ENCODE data around the gene RECQL5.

The RECQL5 gene

DNA sequence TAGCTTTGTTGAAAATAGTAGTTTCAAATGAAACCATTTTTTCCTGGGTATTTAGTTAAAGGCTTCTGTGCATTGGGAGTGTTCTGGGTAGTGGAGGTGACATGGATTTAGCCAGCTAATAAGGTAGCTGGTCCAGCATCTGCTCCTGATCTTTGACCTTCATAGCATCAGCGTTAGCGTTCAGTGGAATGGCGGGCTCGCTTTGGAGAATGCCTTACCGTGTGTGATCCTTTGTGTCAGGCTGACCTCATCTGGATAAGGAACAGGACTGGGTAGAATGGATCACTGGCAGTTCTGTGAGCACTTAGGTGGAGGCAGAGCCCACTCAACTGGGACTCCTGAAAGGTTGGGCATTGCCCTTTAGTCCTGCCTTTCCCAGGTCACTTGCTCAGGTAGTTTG lies 3.9 kb upstream of the RECQL5 start:
- Histone ChIP-seq H3K36me3 (ENCODE audit: control insufficient read depth, insufficient read depth, low read length) (peaks cover 65% of the 10 kb centered on the region), H3K4me1 (ENCODE audit: control insufficient read depth, insufficient read depth, low read length, poor library complexity, severe bottlenecking) (peaks cover 5% of the 10 kb centered on the region), H3K9me3 (ENCODE audit: control insufficient read depth, low read length) (no peaks in the 10 kb centered on the region), H3K27ac (ENCODE audit: low read depth, low read length, severe bottlenecking) (no peak overlapping the region), H3K4me3 (ENCODE audit: extremely low read depth, insufficient read depth, low read length, poor library complexity, severe bottlenecking) (no peak overlapping the region)
- WGBS, 2 experiments (ENCODE audit: insufficient coverage in 2 of 2): 92 to 95% methylated on average over 3 to 5 of the region's 5 CpGs

DNA sequence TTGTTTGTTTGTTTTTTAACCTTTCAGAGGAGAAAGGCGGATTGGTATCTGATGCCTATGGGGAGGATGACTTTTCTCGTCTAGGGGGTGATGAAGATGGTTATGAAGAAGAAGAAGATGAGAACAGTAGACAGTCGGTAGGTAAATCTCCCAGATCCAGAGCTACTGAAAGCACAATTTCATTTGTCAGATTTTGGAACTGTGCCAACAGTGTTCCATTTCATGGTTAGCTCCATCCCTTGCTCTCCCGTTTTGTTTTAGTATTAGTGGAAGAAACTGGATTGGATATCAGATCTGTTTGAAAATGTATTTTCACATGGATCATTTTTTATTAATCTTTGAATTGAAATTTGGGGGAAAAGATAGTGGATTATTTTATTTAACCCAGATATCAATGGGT lies 1.5 kb upstream of the RECQL5 start:
- H3K4me3 ChIP-seq (ENCODE audit: extremely low read depth, insufficient read depth, low read length, poor library complexity, severe bottlenecking): peak overlapping the region; percentile 98
- H3K36me3 ChIP-seq (ENCODE audit: control insufficient read depth, insufficient read depth, low read length): peaks cover 53% of the 10 kb centered on the region
- no peaks in the 10 kb centered on the region for H3K9me3 ChIP-seq (ENCODE audit: control insufficient read depth, low read length)
- H3K27ac ChIP-seq (ENCODE audit: low read depth, low read length, severe bottlenecking): no peak overlapping the region
- peaks cover 5% of the 10 kb centered on the region for H3K4me1 ChIP-seq (ENCODE audit: control insufficient read depth, insufficient read depth, low read length, poor library complexity, severe bottlenecking)
- WGBS, 2 experiments (ENCODE audit: insufficient coverage in 2 of 2): 83 to 96% methylated on average over 3 to 4 of the region's 4 CpGs

DNA sequence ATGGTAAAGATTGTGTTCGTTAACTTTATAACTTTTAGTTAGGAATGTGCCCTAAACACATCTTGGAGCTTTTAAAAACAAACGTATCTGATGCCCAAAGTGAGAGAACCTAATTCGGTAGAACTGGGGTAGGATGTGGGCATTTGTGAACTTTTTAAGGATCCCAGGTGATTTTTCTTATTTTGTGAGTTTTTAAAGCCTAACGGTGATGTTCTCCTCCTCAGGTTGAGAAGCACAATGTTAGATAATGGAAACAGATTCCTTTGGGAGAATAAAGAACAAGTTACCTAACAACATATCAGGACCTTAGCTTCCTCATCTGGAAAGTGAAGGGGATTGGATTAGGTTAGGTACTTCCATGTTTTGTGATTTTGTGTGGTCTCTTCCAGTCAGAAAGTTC lies 871 bp upstream of the RECQL5 start:
- Histone ChIP-seq H3K27ac (ENCODE audit: low read depth, low read length, severe bottlenecking) (peak overlapping the region; percentile 81), H3K4me1 (ENCODE audit: control insufficient read depth, insufficient read depth, low read length, poor library complexity, severe bottlenecking) (peaks cover 5% of the 10 kb centered on the region), H3K36me3 (ENCODE audit: control insufficient read depth, insufficient read depth, low read length) (peaks cover 48% of the 10 kb centered on the region), H3K4me3 (ENCODE audit: extremely low read depth, insufficient read depth, low read length, poor library complexity, severe bottlenecking) (peak overlapping the region; percentile 98), H3K9me3 (ENCODE audit: control insufficient read depth, low read length) (no peaks in the 10 kb centered on the region)
- 27% methylated on average over 3 of the region's 4 CpGs; no CpG with 5 or more reads in 1 of the 2 experiments for WGBS, 2 experiments (ENCODE audit: insufficient coverage in 2 of 2)

DNA sequence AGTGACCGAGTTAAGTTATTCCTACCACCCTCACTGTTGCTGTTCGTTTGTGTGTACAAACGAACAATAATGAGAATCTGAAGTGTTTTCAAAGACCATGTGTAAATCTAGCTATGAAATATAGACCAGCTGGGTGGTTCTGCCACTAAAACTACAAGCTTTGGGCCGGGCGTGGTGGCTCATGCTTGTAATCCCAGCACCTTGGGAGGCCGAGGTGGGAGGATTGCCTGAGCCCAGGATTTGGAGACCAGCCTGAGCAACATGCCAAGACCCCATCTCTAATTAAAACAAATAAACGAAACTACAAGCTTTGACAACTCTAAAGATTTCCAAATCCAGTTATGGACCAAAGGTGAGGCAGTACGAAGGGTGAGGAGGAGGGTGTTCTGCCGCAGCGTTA lies 973 bp downstream of the RECQL5 start:
- WGBS, 2 experiments (ENCODE audit: insufficient coverage in 2 of 2): 93 to 100% methylated on average over 6 to 9 of the region's 10 CpGs
- peaks cover 5% of the 10 kb centered on the region for H3K4me1 ChIP-seq (ENCODE audit: control insufficient read depth, insufficient read depth, low read length, poor library complexity, severe bottlenecking)
- peak overlapping the region; percentile 98 for H3K4me3 ChIP-seq (ENCODE audit: extremely low read depth, insufficient read depth, low read length, poor library complexity, severe bottlenecking)
- H3K27ac ChIP-seq (ENCODE audit: low read depth, low read length, severe bottlenecking): no peak overlapping the region
- H3K9me3 ChIP-seq (ENCODE audit: control insufficient read depth, low read length): no peaks in the 10 kb centered on the region
- peaks cover 48% of the 10 kb centered on the region for H3K36me3 ChIP-seq (ENCODE audit: control insufficient read depth, insufficient read depth, low read length)

DNA sequence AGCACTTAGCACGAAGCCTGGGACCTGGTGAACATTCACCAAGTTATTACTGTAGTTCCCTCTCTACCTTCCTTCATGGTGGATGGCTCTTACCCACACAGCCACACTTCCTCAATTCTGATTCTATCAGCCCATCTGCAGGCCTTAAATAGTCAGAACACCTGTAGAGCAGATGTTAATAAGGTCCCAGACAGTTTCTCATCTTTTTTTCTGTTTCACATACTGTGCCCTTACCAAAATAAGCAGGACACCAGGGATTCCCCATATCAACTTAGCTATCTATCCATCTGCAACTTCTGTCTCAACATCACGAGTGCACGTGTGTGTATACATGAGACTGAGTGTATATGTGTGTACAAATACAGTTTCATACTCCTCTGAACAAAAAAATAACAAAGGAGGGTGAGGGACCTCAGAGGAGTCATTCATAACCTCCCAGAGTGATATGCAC lies 2.8 kb downstream of the RECQL5 start:
- peaks cover 5% of the 10 kb centered on the region for H3K4me1 ChIP-seq (ENCODE audit: control insufficient read depth, insufficient read depth, low read length, poor library complexity, severe bottlenecking)
- peaks cover 43% of the 10 kb centered on the region for H3K36me3 ChIP-seq (ENCODE audit: control insufficient read depth, insufficient read depth, low read length)
- WGBS, 2 experiments (ENCODE audit: insufficient coverage in 2 of 2): no CpG with 5 or more reads among the region's 3 CpGs
- H3K4me3 ChIP-seq (ENCODE audit: extremely low read depth, insufficient read depth, low read length, poor library complexity, severe bottlenecking): no peak overlapping the region
- no peaks in the 10 kb centered on the region for H3K9me3 ChIP-seq (ENCODE audit: control insufficient read depth, low read length)
- H3K27ac ChIP-seq (ENCODE audit: low read depth, low read length, severe bottlenecking): no peak overlapping the region

DNA sequence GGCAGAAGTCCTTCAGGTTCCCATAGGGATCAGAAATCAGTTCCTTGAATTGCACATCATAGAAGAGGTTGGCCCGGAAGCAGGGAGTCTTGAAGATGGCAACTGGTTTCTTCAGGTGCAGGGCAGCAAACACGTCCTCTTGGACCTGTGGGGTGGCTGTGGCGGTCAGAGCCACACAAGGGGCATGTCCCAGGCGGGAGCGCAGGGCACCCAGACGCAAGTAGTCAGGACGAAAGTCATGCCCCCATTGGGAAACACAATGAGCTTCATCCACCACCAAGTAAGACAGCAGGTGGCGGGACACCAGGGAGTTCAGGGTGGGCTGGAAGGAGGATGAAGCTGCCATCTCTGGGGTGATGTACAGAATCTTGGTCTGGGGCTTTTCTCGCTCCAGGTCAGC lies 4.4 kb downstream of the RECQL5 start:
- WGBS, 2 experiments (ENCODE audit: insufficient coverage in 2 of 2): 94 to 97% methylated on average over 6 to 8 of the region's 9 CpGs
- H3K4me1 ChIP-seq (ENCODE audit: control insufficient read depth, insufficient read depth, low read length, poor library complexity, severe bottlenecking): peaks cover 5% of the 10 kb centered on the region
- H3K27ac ChIP-seq (ENCODE audit: low read depth, low read length, severe bottlenecking): no peak overlapping the region
- peaks cover 50% of the 10 kb centered on the region for H3K36me3 ChIP-seq (ENCODE audit: control insufficient read depth, insufficient read depth, low read length)
- no peaks in the 10 kb centered on the region for H3K9me3 ChIP-seq (ENCODE audit: control insufficient read depth, low read length)
- no peak overlapping the region for H3K4me3 ChIP-seq (ENCODE audit: extremely low read depth, insufficient read depth, low read length, poor library complexity, severe bottlenecking)

DNA sequence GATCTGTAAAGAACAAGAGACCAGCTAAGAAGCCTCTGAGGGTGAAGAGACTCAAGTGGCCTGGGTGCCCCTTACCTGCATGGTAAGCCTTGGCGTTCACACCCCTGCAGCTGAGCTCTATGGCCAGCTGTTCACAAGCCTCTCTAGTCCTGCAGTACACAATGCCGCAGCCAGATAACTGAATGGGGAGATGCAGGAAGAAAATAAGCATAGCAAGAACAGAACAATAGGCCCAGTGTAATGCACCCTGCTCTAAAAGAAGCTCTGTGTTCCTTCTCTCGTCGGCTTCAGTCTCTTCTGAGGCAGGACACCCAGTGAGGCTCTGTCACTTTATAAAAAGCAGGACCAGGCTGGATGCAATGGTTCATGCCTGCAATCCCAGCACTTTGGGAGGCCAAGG lies 5.4 kb downstream of the RECQL5 start:
- Histone ChIP-seq H3K4me1 (ENCODE audit: control insufficient read depth, insufficient read depth, low read length, poor library complexity, severe bottlenecking) (peaks cover 5% of the 10 kb centered on the region), H3K9me3 (ENCODE audit: control insufficient read depth, low read length) (no peaks in the 10 kb centered on the region), H3K36me3 (ENCODE audit: control insufficient read depth, insufficient read depth, low read length) (peaks cover 60% of the 10 kb centered on the region), H3K27ac (ENCODE audit: low read depth, low read length, severe bottlenecking) (no peak overlapping the region), H3K4me3 (ENCODE audit: extremely low read depth, insufficient read depth, low read length, poor library complexity, severe bottlenecking) (no peak overlapping the region)
- 90 to 95% methylated on average over 4 of the region's 4 CpGs for WGBS, 2 experiments (ENCODE audit: insufficient coverage in 2 of 2)

DNA sequence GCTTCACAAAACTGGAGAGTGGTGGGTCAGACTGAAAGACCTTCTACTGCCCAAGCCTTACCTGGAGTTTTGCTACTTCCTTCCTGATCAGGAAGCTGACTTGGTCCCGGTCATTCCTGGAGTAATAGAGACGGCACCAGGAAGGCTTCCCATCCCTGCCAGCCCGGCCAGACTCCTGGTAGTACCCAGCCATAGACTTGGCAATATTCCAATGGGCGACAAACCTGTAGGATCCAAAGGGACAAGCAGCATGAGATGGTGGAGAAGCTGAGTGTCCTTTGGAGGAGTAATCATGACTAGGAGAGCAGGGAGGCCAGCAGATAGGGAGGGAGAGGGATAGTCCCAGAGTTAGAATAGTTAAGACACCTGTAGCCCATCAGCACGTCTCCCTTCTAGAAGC lies 8.7 kb downstream of the RECQL5 start:
- WGBS, 2 experiments (ENCODE audit: insufficient coverage in 2 of 2): 67 to 98% methylated on average over 1 to 5 of the region's 5 CpGs
- peaks cover 64% of the 10 kb centered on the region for H3K36me3 ChIP-seq (ENCODE audit: control insufficient read depth, insufficient read depth, low read length)

DNA sequence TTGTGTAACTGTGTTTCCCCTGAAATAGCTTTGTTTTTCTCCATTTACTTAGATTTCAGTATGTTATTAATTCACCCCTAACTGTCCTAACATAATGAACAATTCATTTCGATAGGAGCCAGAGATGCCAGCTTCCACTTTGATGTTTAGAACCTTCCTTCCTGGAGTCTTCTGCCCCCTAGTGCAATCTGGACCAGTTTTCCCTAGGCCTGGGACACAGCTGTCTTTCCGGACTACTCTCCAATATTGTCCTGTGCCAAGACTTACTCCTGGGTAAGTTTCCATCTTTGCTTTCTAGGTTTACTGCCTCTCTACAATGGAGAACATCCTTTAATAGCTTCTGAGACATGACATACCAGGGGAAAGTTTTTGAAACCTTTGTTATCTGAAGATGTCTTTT lies 12.8 kb downstream of the RECQL5 start:
- 92 to 96% methylated on average over 2 of the region's 2 CpGs for WGBS, 2 experiments (ENCODE audit: insufficient coverage in 2 of 2)
- H3K4me3 ChIP-seq (ENCODE audit: extremely low read depth, insufficient read depth, low read length, poor library complexity, severe bottlenecking): no peak overlapping the region
- no peaks in the 10 kb centered on the region for H3K9me3 ChIP-seq (ENCODE audit: control insufficient read depth, low read length)
- H3K27ac ChIP-seq (ENCODE audit: low read depth, low read length, severe bottlenecking): no peak overlapping the region
- no peaks in the 10 kb centered on the region for H3K4me1 ChIP-seq (ENCODE audit: control insufficient read depth, insufficient read depth, low read length, poor library complexity, severe bottlenecking)
- H3K36me3 ChIP-seq (ENCODE audit: control insufficient read depth, insufficient read depth, low read length): peaks cover 67% of the 10 kb centered on the region

More for the DNA sequence above, 8.7 kb downstream of the RECQL5 start:
- no peaks in the 10 kb centered on the region for H3K9me3 ChIP-seq (ENCODE audit: control insufficient read depth, low read length)
- H3K4me3 ChIP-seq (ENCODE audit: extremely low read depth, insufficient read depth, low read length, poor library complexity, severe bottlenecking): no peak overlapping the region
- no peak overlapping the region for H3K27ac ChIP-seq (ENCODE audit: low read depth, low read length, severe bottlenecking)
- no peaks in the 10 kb centered on the region for H3K4me1 ChIP-seq (ENCODE audit: control insufficient read depth, insufficient read depth, low read length, poor library complexity, severe bottlenecking)

DNA sequence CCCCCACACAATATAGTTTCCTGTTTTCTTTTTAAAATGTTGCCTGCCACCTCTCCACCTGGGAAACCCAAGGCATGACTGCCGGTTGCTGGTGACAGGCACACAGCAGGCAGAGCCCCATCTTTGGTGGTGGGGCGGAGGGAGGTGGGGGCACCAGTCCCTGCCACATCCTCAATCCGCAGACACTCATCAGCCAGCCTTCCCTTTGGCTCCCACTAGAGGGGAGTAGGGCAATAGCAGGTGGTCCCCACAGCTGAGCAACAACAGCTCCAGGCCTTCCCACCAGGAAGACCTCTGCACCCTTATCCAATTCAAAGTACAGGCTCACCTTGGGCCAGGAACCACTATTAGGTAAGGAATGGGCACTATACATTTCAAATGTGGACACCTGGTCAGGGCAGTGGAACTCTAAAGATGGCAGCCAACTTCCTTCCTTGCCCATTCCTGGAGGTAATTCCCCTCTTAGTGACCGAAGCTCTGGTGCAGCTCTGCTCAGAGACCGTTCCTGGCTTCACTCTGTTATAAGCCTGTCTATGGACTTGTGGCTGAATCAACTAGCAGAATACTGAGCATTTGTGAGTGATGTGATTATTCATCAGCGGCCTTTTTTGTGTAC lies 13.9 kb downstream of the RECQL5 start:
- Histone ChIP-seq H3K4me1 (ENCODE audit: control insufficient read depth, insufficient read depth, low read length, poor library complexity, severe bottlenecking) (no peaks in the 10 kb centered on the region), H3K36me3 (ENCODE audit: control insufficient read depth, insufficient read depth, low read length) (peaks cover 61% of the 10 kb centered on the region), H3K9me3 (ENCODE audit: control insufficient read depth, low read length) (no peaks in the 10 kb centered on the region), H3K27ac (ENCODE audit: low read depth, low read length, severe bottlenecking) (no peak overlapping the region), H3K4me3 (ENCODE audit: extremely low read depth, insufficient read depth, low read length, poor library complexity, severe bottlenecking) (no peak overlapping the region)
- WGBS, 2 experiments (ENCODE audit: insufficient coverage in 2 of 2): 72 to 100% methylated on average over 2 to 3 of the region's 6 CpGs

DNA sequence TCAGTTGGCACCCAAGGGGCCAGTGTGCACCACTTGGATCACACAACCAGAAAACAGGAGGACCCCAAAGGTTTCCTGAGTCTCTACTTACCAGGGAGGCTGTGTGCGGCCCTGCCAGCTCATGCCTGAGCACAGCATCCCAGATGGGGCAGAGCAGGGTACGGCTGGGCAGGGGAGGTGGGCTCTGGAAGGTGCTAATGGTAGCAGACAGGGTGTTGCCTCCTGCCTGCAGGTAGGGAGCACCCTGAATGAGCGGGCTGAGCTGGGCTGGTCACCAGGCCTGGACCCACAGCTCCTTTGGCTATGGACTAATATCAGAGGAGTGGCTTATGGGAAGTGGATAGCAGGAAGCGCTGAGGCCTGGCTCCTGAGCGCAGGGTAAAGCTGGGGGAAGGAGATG lies 14.6 kb downstream of the RECQL5 start:
- WGBS, 2 experiments (ENCODE audit: insufficient coverage in 2 of 2): 88 to 89% methylated on average over 3 to 4 of the region's 5 CpGs
- no peaks in the 10 kb centered on the region for H3K9me3 ChIP-seq (ENCODE audit: control insufficient read depth, low read length)
- no peak overlapping the region for H3K27ac ChIP-seq (ENCODE audit: low read depth, low read length, severe bottlenecking)
- H3K36me3 ChIP-seq (ENCODE audit: control insufficient read depth, insufficient read depth, low read length): peaks cover 55% of the 10 kb centered on the region
- no peak overlapping the region for H3K4me3 ChIP-seq (ENCODE audit: extremely low read depth, insufficient read depth, low read length, poor library complexity, severe bottlenecking)
- H3K4me1 ChIP-seq (ENCODE audit: control insufficient read depth, insufficient read depth, low read length, poor library complexity, severe bottlenecking): no peaks in the 10 kb centered on the region
